ENCODE data around the gene SIGLEC15.

Gene SIGLEC15

DNA sequence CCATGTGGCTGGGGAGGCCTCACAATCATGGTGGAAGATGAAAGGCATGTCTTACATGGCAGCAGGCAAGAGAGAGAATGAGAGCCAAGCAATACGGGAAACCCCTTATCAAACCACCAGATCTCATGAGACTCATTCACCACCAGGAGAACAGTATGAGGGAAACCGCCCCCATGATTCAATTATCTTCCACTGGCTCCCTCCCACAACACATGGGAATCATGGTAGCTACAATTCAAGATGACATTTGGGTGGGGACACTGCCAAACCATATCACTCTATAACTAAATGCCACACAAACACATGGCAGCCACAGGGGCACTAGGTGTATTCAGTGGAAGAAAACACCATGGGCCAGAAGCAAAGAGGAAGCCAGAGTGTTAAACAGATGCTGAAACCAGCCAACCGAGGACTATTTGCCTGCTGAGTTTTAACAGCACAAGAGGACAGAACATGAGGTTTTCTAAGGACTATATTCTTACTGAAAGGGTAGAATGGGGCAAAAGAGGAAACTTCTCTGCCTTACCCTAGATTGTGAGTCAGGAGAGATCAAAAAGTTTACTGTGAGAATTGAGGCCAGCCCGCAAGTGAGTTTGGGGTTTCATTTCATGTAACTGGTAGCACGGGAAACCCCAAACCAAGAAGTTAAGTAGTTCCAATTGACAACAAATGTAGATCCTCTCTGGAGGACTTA is 49.2 kb downstream of the SIGLEC15 start:
- no peak for TF ChIP-seq CTCF (IDR thresholded peaks at IDR 0.05; ENCODE audit: low read depth, low read length, missing control alignments)
- no peak overlapping the region for H3K4me3 ChIP-seq (replicated peaks; ENCODE audit: low read depth, low read length)
- DNase-seq (ENCODE audit: extremely low read depth, low read depth), result no peak

DNA sequence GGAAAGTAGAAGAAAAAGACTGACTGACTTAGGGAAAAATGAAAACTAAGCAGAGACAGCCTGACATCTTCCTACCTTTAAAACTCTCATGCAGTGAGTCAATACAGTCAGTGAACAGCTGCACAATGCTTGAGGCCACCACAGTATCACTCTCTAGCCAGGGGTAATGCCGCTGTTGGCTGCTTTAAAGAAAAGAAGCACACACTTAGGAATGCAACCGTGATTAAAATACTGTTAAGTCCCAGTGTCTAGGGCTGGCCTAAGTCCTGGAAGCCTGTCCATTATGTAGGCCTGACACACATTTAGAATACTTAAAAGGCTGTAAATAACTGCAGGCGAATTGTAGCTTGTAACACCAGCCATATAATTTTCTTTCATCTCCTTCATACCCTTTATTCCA is 50.7 kb downstream of the SIGLEC15 start:
- H3K4me3 ChIP-seq (replicated peaks; ENCODE audit: low read depth, low read length), result no peak overlapping the region
- no peak for TF ChIP-seq CTCF (IDR thresholded peaks at IDR 0.05; ENCODE audit: low read depth, low read length, missing control alignments)
- no peak for DNase-seq (ENCODE audit: extremely low read depth, low read depth)

GRCh38 chr18:45877403-45877802 is 51.9 kb downstream of the SIGLEC15 start:
- no peak for DNase-seq (ENCODE audit: extremely low read depth, low read depth)
- TF ChIP-seq CTCF (IDR thresholded peaks at IDR 0.05; ENCODE audit: low read depth, low read length, missing control alignments), result no peak
- H3K4me3 ChIP-seq (replicated peaks; ENCODE audit: low read depth, low read length), result no peak overlapping the region

- peak; percentile 99 for TF ChIP-seq CTCF (IDR thresholded peaks at IDR 0.05; ENCODE audit: low read depth, low read length, missing control alignments)
- no peak overlapping the region for H3K4me3 ChIP-seq (replicated peaks; ENCODE audit: low read depth, low read length)
- peak; percentile 27 for DNase-seq (ENCODE audit: extremely low read depth, low read depth)
Observed at GRCh38 chr18:45879681-45880655, 54.5 kb downstream of the SIGLEC15 start.

GRCh38 chr18:45880876-45881558 is 55.5 kb downstream of the SIGLEC15 start:
- no peak for DNase-seq (ENCODE audit: extremely low read depth, low read depth)
- H3K4me3 ChIP-seq (replicated peaks; ENCODE audit: low read depth, low read length), result no peak overlapping the region
- TF ChIP-seq CTCF (IDR thresholded peaks at IDR 0.05; ENCODE audit: low read depth, low read length, missing control alignments), result no peak

GRCh38 chr18:45887585-45887984 is 62.1 kb downstream of the SIGLEC15 start:
- TF ChIP-seq CTCF (IDR thresholded peaks at IDR 0.05; ENCODE audit: low read depth, low read length, missing control alignments), result no peak
- H3K4me3 ChIP-seq (replicated peaks; ENCODE audit: low read depth, low read length), result no peak overlapping the region
- DNase-seq (ENCODE audit: extremely low read depth, low read depth), result no peak

Data from HFF-Myc (cell line).